K562 (cell line): Measurements from ENCODE around the gene OSCP1. TPM values are rescaled to one million over a fixed set of nuclear protein-coding genes. Genes with fewer than 3 reads are reported as not detected.

Source experiments
- ATF1 ChIP-seq, 2 experiments: fragments of 450-650 bp in 1 of 2; IDR thresholded peaks; 2 replicates each; pipeline ENCODE4 v1.6.1; 2016; ENCODE audit warnings: missing compliant biosample characterization in 1 of 2, missing genetic modification characterization in 1 of 2
- DMBX1 ChIP-seq: fragments of 250-450 bp; sonication (Bioruptor Pico); IDR thresholded peaks from 2 replicates; pipeline ENCODE4 v1.8.0; 2022; ENCODE audit warnings: inconsistent platforms, mild to moderate bottlenecking, moderate library complexity, borderline replicate concordance
- E2F4 ChIP-seq: sonication (generic); formaldehyde crosslinking; IDR thresholded peaks from 2 replicates; pipeline ENCODE4 v1.8.0; 2022; ENCODE audit warnings: mild to moderate bottlenecking, low read depth, missing genetic modification reagents
- FOXM1 ChIP-seq, 2 experiments: fragments of 450-650 bp in 1 of 2; sonication (generic) in 1 of 2; formaldehyde crosslinking in 1 of 2; IDR thresholded peaks; 2 replicates each; pipeline versions ENCODE4 v1.6.1 to v1.9.0; 2017 to 2022; ENCODE audit warnings: low read depth in 2 of 2, mild to moderate bottlenecking in 2 of 2, missing genetic modification reagents in 1 of 2, moderate library complexity in 1 of 2
- KDM5B ChIP-seq: fragments of 200-600 bp; sonication (generic); IDR thresholded peaks from 2 replicates; pipeline ENCODE4 v1.6.1; 2012; ENCODE audit warnings: low read depth, mild to moderate bottlenecking, moderate library complexity, low read length, control low read depth, inconsistent platforms; ENCODE audit not compliant: insufficient replicate concordance
- KLF1 ChIP-seq: fragments of 450-650 bp; IDR thresholded peaks from 2 replicates; pipeline ENCODE4 v1.6.1; 2016; ENCODE audit warnings: missing genetic modification characterization, missing compliant biosample characterization
- MBD2 ChIP-seq: sonication (generic); IDR thresholded peaks from 2 replicates; pipeline ENCODE4 v1.6.1; 2016; ENCODE audit warnings: low read depth, borderline replicate concordance
- MECOM ChIP-seq: fragments of 250-450 bp; sonication (Bioruptor Pico); IDR thresholded peaks from 2 replicates; pipeline ENCODE4 v1.8.0; 2022; ENCODE audit warnings: inconsistent platforms
- NR1H2 ChIP-seq: sonication (generic); formaldehyde crosslinking; IDR thresholded peaks from 2 replicates; pipeline ENCODE4 v1.4.0; 2020; ENCODE audit warnings: mild to moderate bottlenecking, missing genetic modification reagents
- POLR2G ChIP-seq: fragments of 200-400 bp; formaldehyde crosslinking; IDR thresholded peaks from 2 replicates; pipeline ENCODE4 v1.6.1; 2017; ENCODE audit warnings: low read depth, mild to moderate bottlenecking, antibody characterized with exemption, low read length, moderate library complexity
- RNF2 ChIP-seq: sonication (generic); IDR thresholded peaks from 2 replicates; pipeline ENCODE4 v1.6.1; 2016
- U2AF2 ChIP-seq: fragments of 200-400 bp; formaldehyde crosslinking; optimal IDR thresholded peaks from 2 replicates; pipeline ENCODE3; 2017; ENCODE audit warnings: low read depth, mild to moderate bottlenecking, low read length
- ZFX ChIP-seq: sonication (generic); formaldehyde crosslinking; IDR thresholded peaks from 2 replicates; pipeline ENCODE4 v1.8.0; 2022; ENCODE audit warnings: mild to moderate bottlenecking, missing genetic modification reagents, moderate library complexity
- ZNF764 ChIP-seq: fragments of 250-450 bp; sonication (Bioruptor Pico); IDR thresholded peaks from 2 replicates; pipeline ENCODE4 v1.4.0; 2020; ENCODE audit warnings: low read depth, mild to moderate bottlenecking, moderate library complexity
- polyA plus RNA-seq, 8 experiments: library from polyadenylated mRNA; depleted of rRNA in 4 of 8; stranded (reverse) in 5 of 8; unstranded in 3 of 8; fragments of >200 nt; fragmentation: Nextera tagmentation in 2 of 8; fragmentation: Illumina TruSeq in 1 of 8; extraction: Ambion mirVana in 2 of 8; extraction: Trizol in 1 of 8; gene quantifications; 2 replicates each; pipeline versions ENCODE4 v1.2.1 to v1.2.3, GENCODE V29; 2011 to 2014; ENCODE audit warnings: inconsistent platforms in 1 of 8, missing spikeins in 1 of 8
- total RNA-seq, 7 experiments: library from RNA; depleted of rRNA in 6 of 7; stranded (reverse); fragments of >200 nt in 6 of 7; fragmentation: Illumina TruSeq in 2 of 7; extraction: Trizol in 2 of 7; gene quantifications; 2 replicates each; pipeline versions ENCODE4 v1.2.1 to v1.2.3, GENCODE V29; 2011 to 2021; ENCODE audit warnings: low replicate concordance in 1 of 7
- TF ChIP-seq, protein P1 (sequence below): sonication (generic); formaldehyde crosslinking; IDR thresholded peaks from 2 replicates; pipeline ENCODE4 v1.8.0; 2022; ENCODE audit warnings: mild to moderate bottlenecking, missing genetic modification reagents
- TF ChIP-seq, protein P2 (sequence below): fragments of 250-450 bp; sonication (Bioruptor Pico); IDR thresholded peaks from 2 replicates; pipeline ENCODE4 v1.5.0; 2021; ENCODE audit warnings: mild to moderate bottlenecking, moderate library complexity

The OSCP1 gene
- total and polyA plus RNA-seq, 9 of the 15 experiments (the other 6 are each of a cell fraction or from before 2014, with no cell fraction given): 0.15 to 0.40 (median 0.33) TPM; not detected in 5

GRCh38 chr1:36398370-36398977, 51.8 kb downstream of the OSCP1 start (continued):
- TF ChIP-seq, protein P1, sequence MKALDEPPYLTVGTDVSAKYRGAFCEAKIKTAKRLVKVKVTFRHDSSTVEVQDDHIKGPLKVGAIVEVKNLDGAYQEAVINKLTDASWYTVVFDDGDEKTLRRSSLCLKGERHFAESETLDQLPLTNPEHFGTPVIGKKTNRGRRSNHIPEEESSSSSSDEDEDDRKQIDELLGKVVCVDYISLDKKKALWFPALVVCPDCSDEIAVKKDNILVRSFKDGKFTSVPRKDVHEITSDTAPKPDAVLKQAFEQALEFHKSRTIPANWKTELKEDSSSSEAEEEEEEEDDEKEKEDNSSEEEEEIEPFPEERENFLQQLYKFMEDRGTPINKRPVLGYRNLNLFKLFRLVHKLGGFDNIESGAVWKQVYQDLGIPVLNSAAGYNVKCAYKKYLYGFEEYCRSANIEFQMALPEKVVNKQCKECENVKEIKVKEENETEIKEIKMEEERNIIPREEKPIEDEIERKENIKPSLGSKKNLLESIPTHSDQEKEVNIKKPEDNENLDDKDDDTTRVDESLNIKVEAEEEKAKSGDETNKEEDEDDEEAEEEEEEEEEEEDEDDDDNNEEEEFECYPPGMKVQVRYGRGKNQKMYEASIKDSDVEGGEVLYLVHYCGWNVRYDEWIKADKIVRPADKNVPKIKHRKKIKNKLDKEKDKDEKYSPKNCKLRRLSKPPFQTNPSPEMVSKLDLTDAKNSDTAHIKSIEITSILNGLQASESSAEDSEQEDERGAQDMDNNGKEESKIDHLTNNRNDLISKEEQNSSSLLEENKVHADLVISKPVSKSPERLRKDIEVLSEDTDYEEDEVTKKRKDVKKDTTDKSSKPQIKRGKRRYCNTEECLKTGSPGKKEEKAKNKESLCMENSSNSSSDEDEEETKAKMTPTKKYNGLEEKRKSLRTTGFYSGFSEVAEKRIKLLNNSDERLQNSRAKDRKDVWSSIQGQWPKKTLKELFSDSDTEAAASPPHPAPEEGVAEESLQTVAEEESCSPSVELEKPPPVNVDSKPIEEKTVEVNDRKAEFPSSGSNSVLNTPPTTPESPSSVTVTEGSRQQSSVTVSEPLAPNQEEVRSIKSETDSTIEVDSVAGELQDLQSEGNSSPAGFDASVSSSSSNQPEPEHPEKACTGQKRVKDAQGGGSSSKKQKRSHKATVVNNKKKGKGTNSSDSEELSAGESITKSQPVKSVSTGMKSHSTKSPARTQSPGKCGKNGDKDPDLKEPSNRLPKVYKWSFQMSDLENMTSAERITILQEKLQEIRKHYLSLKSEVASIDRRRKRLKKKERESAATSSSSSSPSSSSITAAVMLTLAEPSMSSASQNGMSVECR (CRISPR knock-in tag): no peak
- TF ChIP-seq ATF1 (CRISPR knock-in tag; IDR thresholded peaks at IDR 0.05) (no peak), ATF1 (tag; IDR thresholded peaks at IDR 0.05) (no peak), ZNF764 (CRISPR knock-in tag) (no peak), RNF2 (no peak), ZFX (CRISPR knock-in tag) (no peak), NR1H2 (CRISPR knock-in tag) (no peak), DMBX1 (peak; percentile 98), FOXM1 (IDR thresholded peaks at IDR 0.05; ENCODE audit: low read depth) (no peak), FOXM1 (CRISPR knock-in tag; IDR thresholded peaks at IDR 0.05; ENCODE audit: low read depth) (no peak), KLF1 (tag) (0 out of 2 replicates have a peak, but pooled peaks have one; percentile 45), MECOM (CRISPR knock-in tag) (peak; percentile 93), KDM5B (no peak), MBD2 (no peak), POLR2G (no peak), E2F4 (no peak), U2AF2 (no peak)
- TF ChIP-seq, protein P2, sequence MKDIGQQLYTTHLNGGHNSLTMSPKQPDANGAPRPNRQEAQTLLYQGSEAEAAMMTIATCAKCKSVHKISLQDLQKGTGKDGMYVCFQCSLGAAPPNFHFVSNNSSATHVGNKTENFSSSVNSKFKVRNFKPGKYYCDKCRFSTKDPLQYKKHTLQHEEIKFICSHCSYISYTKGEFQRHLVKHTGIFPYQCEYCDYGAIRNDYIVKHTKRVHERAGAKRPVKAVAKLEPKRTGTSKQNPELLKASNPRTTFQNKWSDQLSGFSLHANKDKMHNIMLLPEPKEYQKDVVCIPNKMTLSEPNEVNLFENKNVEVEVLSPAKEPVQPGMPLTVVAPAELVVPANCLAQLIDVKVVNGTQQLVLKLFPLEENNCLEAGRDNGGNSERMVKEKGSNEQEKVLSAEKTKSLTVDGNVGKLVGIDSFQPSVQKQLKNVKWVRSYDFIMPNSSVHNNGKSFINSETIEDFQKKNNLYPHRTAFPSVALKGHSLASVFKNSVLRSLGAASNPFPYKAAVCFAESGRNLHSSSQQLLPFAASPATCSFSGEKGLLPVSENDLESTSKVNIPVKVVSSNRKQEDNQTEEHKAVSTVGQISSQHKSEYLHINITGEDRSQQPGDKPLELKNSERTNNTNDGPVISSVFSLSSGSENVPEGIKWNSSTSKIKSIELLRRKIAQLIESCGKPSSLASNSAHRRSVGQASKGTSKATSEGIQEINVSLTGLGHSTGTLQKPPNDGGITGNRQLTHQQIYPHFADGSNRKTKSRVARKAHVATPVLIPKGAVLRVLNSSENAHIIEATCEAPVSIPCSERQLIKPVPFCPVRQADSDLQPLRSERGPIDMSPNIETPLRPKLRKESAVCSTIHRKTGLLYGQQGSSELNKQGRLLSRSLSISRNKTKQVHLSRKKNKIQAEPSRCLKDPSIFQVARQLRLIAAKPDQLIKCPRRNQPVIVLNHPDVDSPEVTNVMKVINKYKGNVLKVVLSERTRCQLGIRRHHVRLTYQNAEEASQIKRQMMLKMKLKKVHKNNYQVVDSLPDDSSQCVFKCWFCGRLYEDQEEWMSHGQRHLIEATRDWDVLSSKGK (CRISPR knock-in tag): no peak
